ENCODE data around the gene RNF157.

Gene RNF157

DNA sequence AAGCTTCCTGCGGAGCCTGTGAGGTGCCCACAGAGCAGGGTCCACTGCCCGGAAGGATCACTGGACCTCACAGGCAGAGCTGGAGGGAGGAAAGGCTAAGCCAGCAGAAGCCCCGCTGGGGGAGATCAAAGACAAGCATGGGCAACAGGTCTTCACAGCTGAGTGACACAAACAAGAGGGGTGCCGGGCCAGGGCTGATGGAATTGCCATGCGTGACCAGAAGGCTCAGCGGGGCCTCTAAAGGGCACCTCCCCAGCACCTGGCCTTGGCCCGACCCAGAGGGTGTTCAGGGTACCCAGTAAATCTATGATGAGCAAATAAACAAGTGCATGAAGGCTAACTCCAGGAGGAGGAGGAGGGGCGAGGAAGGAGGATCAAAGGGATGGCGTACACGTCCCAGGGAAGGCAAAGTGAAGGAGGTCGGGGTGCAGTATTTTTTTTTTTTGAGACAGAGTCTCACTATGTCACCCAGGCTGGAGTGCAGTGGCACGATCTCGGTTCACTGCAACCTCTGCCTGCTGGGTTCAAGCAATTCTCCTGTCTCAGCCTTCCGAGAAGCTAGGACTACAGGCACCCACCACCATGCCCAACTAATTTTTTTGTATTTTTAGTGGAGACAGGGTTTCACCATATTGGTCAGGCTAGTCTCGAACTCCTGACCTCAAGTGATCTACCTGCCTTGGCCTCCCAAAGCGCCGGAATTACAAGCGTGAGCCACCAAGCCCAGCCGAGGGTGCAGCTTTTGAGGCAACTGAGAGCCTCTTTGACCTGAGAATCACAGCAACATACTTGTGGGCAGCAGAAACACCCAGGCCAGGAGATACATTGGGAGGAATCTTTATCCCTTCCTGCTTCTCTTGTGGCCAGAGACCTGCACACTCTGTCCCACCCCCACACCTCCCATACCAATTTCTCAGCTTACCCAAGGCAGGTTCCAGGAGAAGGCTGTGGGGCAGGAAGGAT lies 120.6 kb downstream of the RNF157 start:
- no peak for DNase-seq

DNA sequence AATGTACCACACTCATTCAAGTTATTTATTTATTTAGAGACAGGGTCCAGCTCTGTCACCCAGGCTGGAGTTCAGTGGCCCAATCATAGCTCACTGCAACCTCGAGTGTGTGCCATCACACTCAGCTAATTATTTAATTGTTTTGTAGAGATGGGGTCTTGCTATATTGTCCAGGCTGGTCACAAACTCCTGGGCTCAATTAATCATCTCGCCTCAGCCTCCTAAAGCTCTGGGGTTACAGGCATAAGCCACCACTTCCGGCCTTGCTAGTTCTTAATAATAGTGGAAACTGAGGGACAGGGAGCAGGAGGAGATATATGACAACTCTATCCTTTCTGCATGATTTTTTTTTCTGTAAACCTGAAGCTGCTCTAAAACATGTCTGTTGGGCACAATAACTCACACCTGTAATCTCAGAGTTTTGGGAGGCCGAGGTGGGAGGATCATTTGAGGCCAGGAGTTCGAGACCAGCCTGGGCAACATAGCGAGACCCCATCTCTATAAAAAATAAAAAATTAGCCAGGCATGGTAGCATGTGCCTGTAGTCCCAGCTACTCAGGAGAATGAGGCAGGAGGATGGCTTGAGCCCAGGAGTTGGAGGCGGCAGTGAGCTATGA lies 125.0 kb downstream of the RNF157 start:
- DNase-seq: no peak

DNA sequence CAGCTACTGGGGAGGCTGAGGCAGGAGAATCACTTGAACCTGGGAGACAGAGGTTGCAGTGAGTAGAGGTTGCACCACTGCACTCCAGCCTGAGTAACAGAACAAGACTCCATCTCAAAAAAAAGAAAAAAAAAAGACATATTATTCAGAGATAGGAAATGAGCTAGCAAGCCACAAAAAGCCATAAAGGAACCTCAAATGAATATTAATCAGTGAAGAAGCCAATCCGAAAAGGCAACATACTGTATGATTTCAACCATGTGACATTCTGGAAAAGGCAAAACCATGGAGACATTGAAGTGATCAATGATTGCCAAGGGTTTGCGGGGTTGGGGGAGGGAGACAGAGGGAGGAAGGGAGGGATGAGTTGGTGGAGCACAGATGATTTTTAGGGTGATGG lies 128.3 kb downstream of the RNF157 start:
- DNase-seq: no peak

DNA sequence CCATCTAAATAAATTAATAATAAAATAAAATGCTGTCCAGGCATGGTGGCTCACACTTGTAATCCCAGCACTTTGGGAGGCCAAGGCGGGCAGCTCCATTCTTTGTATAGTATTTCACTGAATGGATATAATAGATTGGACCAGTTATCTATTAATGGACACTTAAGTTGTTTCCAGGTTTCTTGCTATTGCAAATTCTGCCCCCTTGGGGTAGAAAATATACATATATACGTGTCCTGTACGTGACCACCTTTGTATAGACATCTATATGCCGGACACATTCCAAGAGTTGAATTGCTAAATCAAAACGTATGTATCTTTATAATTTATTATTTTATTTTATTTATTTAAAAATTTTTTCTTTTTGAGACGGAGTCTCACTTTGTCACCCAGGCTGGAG lies 132.8 kb downstream of the RNF157 start:
- no peak for DNase-seq

DNA sequence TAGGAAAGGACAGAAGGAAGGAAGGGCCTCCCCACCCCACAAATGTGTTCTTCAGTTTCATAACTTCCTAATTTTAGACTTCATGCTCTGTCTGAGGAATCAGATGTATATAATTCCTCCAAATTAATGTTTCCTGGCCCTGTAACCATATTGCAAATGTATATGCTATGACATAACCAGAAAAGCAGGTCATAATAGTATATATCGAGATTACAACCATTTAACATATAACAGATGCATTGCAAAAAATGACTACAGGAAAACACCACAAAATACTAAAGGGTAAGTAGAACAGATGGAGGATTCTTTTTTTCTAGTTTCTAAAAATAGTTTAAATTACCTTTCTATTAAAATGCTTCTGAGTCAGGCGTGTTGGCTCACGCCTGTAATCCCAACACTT lies 133.6 kb downstream of the RNF157 start:
- DNase-seq: peak; percentile 29

DNA sequence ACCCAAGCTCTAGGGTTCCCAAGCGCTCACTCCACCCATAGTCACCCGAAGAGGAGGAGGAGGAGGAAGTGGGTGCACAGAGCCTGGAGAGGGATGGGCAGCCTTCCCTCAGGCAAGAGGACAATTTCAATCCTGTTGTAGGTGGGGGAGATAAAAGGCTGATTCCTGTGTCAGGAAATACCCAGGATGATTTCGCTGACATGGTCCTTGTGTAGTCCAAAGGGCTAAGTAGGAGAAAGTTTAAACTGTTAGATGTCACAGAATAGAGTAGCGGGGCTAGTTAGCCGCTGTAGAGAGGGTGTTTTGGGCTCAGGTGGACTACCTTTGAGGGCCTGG lies 135.4 kb downstream of the RNF157 start:
- DNase-seq: no peak

DNA sequence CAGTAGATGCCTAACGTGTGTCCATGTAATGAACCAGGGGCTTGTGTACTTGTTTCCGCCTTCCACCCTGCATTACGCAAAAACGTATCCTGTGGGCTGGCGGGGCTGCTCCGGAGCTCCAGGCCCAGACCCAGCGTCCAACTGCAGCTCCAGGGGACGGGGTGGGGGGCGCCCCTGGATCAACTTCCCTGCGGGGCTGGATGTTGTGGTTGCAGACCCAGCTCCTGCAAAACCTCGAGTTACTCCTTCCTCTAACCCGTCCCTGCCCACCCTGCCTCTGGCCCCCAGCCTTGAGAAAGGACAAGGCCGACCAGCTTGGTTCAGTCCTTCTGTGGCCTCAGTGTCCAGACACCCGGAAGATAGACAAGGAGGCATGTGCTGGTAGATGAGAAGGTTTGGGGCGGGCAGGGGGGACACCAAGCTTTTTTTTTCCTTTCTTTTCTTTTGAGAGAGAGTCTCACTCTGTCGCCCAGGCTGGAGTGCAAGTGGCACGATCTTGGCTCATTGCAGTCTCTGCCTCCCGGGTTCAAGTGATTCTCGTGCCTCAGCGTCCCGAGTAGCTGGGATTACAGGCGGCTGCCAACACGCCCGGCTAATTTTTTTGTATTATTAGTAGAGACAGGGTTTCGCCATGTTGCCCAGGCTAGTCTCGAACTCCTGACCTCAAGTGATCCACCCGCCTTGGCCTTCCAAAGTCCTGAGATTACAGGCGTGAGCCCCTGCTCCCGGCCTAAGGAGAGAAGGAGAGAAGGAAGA lies 136.0 kb downstream of the RNF157 start:
- no peak for DNase-seq

DNA sequence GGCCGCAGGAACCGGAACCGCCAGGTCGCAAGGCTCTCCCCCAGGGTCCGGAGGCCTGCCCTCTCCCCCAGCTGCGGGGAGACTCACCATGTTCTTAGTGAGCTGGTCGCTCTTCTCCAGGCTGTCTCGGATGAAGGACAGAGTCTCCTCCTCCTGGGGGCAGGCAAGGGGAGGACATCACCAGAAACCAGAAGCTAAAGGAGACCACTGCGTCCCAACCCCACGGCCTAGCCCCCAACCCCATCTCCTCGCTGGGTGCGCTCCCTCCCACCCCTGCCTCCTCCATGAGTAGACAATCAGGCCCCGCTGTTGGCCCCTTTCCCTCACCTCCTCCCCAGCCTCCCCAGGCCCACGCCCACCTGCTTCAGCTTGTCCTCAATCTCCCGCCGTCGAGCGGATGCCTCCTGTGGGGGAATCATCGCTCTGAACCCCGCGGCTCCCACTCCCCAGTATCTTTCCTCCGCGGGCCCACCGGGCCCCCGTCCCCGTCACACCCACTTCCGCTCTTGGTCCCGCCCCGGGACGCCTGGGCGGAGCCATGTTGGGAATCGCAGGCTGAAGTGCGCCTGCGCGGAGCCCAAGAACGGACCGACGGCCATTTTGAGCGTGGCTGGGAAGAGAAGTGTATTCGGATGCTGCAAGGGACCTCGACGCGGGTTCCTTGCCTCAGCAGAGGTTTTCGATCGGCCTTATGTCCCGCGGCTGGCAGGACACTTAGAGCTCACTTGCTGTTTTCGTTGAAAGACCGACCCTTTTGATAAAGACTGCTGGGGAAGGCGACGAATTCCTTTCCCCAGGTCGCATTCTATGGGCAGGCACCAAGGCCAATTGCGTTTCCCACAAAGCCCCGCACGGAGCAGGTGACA lies 136.8 kb downstream of the RNF157 start, which contains the start of gene EXOC7:
EXOC7 (minus strand) TSS at position 514 of the 866 bp plus-strand sequence; CDS start at position 419, 95 bp downstream.
- DNase-seq: peak; percentile 91

DNA sequence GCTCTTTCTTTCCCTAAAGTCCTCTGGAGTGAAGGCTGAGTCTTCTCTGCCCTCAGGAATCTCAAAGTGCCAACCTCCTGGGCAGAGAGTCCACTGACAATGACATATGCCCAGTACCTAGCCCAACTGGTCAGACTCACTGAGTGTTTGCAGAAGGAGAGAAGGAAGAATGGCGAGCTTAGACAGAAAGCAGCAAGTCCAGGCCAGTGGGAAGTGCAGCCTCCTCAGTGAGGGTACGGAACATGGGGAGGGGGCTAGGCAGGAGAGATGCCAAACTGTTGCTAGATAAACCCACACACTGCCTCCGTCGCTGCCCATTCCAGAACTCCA lies 137.4 kb downstream of the RNF157 start:
- DNase-seq: no peak

DNA sequence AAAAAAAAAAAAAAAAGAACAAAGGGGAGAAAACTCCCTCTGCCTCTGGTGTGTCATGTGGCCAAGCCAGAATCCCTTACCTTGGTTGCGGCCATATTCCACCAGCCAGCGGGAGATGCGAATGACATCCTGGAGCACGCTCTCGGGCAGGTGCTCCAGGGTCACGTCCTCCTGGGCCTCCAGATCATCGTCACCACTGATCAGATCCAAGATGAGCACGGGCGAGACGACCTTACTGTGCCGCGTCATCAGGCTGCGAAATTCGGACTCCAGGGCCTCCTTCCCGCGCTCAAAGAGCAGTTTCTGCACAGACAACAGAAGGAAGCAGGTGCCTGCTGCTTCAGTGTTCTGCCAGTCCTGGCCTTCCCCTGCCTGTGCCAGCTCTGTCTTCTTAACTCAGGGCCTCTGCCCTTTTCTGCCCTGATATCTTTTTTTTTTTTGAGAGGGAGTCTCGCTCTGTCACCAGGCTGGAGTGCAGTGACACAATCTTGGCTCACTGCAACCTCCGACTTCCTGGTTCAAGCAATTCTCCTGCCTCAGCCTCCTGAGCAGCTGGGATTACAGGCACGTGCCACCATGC lies 142.5 kb downstream of the RNF157 start:
- DNase-seq: no peak

DNA sequence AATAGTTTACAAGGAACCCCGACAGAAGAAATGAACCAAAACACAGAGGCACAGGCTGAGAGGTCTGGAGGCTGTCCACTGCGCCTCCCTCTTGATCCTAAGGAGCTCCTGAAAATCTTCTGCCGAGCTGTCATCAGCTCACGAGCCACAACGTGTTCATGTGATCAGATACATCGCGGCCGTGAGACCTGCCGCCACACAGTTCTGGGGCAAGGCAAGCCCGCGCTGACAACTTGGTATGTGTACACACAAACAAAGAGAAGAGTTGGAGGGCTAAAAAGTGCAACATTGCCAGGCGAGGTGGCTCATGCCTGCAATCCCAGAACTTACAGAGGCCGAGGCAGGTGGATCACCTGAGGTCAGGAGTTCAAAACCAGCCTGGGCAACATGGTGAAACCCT lies 144.3 kb downstream of the RNF157 start:
- DNase-seq: no peak

DNA sequence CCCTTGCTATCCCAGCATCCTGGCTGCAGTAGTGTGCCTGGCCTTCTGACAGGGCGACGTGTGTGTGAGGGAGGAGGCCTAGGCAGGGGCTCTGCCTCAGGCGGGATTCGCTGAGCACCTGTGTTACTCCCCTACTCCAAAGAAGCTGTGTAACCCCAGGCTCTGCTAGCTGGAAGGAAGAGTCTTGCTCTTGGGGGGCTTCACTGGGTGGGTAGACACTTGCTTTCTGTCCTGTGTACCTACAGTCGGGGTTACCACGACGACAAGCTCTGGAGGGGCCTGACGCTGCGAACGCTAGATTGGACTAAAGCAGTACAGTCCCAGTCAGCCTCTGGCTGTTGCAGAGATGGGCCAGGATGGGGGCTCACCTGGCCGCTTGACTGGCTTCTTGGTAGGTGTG lies 146.2 kb downstream of the RNF157 start:
- no peak for DNase-seq

DNA sequence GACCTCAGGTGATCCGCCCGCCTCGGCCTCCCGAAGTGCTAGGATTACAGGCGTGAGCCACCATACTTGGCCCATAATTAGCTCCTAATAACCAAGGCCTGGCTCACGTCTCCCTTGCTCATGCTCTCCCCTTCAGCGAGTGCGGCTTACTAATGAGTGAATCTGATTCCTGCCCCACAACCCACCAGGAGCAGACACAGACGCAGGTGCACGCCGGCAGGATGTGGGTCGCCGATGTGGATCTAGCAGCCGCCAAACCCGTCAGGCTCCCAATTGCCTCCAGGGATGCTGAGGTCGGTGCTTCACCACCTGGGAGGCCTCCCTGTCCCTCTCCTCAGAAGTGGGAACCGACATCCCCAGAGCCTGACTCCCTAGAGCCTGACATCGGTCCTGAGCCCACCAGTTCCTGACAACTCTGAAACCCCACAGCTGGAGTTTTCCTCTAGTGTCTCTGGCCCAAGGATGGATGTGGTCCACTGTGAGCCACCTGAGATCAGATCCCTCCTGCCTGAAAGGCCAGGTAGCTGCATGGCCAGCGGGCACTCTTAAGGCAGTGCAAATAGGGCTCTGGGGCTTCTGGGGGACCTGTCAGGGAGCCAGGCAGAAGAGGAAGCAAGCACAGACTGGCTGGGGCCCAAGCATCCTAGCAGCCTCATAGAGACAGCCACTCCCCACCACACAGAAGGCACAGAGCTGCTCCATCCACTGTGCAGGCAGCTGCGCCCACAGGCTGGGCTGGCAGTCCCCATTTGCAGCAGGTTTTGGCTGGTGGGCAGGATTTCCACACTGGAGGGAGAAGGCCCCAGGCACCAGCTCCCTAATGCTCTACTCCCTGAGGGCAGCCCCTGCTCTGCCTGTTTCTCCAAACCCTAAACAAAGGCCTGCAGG lies 147.5 kb downstream of the RNF157 start:
- no peak for DNase-seq

Data from NCI-H2227 treated with DMSO at 0.1 percent for 48 hours (cell line).